ENCODE measurements around the gene NR2F1-AS1.
A peak's percentile ranks its signal among the peaks of the same experiment; 100 is the strongest.

NR2F1-AS1 gene

GRCh38 chr5:93399675-93400074, 181.3 kb downstream of the NR2F1-AS1 start:
- no peak for TF ChIP-seq GLIS3 (CRISPR knock-in tag; IDR thresholded peaks at IDR 0.05)
- no peak for TF ChIP-seq ZFP3 (CRISPR knock-in tag; IDR thresholded peaks at IDR 0.05)
- TF ChIP-seq ZFP30 (CRISPR knock-in tag; IDR thresholded peaks at IDR 0.05) = no peak
- TF ChIP-seq PPARA (CRISPR knock-in tag; IDR thresholded peaks at IDR 0.05; ENCODE audit: borderline replicate concordance) = no peak
- TF ChIP-seq TSHZ2 (CRISPR knock-in tag; IDR thresholded peaks at IDR 0.05) = no peak
- no peak for TF ChIP-seq POU6F1 (CRISPR knock-in tag; IDR thresholded peaks at IDR 0.05; ENCODE audit: borderline replicate concordance, low read depth)
- TF ChIP-seq TOX (CRISPR knock-in tag; IDR thresholded peaks at IDR 0.05; ENCODE audit: borderline replicate concordance) = no peak
- no peak for ATAC-seq

GRCh38 chr5:93395971-93396379, 185.0 kb downstream of the NR2F1-AS1 start:
- no peak for ATAC-seq
- TF ChIP-seq PATZ1 (CRISPR knock-in tag; IDR thresholded peaks at IDR 0.05; ENCODE audit: borderline replicate concordance) (no peak), TCF4 (CRISPR knock-in tag; IDR thresholded peaks at IDR 0.05; ENCODE audit: borderline replicate concordance) (no peak), ISL1 (CRISPR knock-in tag; IDR thresholded peaks at IDR 0.05) (peak; percentile 30; the same call in 1 of the 2 replicates), TSHZ2 (CRISPR knock-in tag; IDR thresholded peaks at IDR 0.05) (no peak), SNAI2 (CRISPR knock-in tag; IDR thresholded peaks at IDR 0.05) (no peak), ZNF70 (CRISPR knock-in tag; IDR thresholded peaks at IDR 0.05) (no peak)

GRCh38 chr5:93395010-93395409, 186.0 kb downstream of the NR2F1-AS1 start:
- TF ChIP-seq PPARA (CRISPR knock-in tag; IDR thresholded peaks at IDR 0.05; ENCODE audit: borderline replicate concordance) (no peak), BACH2 (CRISPR knock-in tag; IDR thresholded peaks at IDR 0.05; ENCODE audit: borderline replicate concordance) (no peak), OSR1 (CRISPR knock-in tag; IDR thresholded peaks at IDR 0.05) (no peak), ZFP3 (CRISPR knock-in tag; IDR thresholded peaks at IDR 0.05) (no peak), ZNF8 (CRISPR knock-in tag; IDR thresholded peaks at IDR 0.05) (no peak), GLIS3 (CRISPR knock-in tag; IDR thresholded peaks at IDR 0.05) (no peak), ISL1 (CRISPR knock-in tag; IDR thresholded peaks at IDR 0.05) (no peak), ZFP30 (CRISPR knock-in tag; IDR thresholded peaks at IDR 0.05) (no peak), SNAI2 (CRISPR knock-in tag; IDR thresholded peaks at IDR 0.05) (no peak), TSHZ2 (CRISPR knock-in tag; IDR thresholded peaks at IDR 0.05) (no peak), CREB5 (CRISPR knock-in tag; IDR thresholded peaks at IDR 0.05; ENCODE audit: low read depth) (no peak), ESRRG (CRISPR knock-in tag; IDR thresholded peaks at IDR 0.05) (no peak), ZNF565 (CRISPR knock-in tag; conservative IDR thresholded peaks at IDR 0.05; ENCODE audit: low read depth) (no peak), ZNF70 (CRISPR knock-in tag; IDR thresholded peaks at IDR 0.05) (no peak), PATZ1 (CRISPR knock-in tag; IDR thresholded peaks at IDR 0.05; ENCODE audit: borderline replicate concordance) (no peak), TCF4 (CRISPR knock-in tag; IDR thresholded peaks at IDR 0.05; ENCODE audit: borderline replicate concordance) (no peak), RARB (CRISPR knock-in tag; IDR thresholded peaks at IDR 0.05) (no peak), TOX (CRISPR knock-in tag; IDR thresholded peaks at IDR 0.05; ENCODE audit: borderline replicate concordance) (no peak)
- ATAC-seq = no peak
